ENCODE measurements around the gene DOCK11.

DNA sequence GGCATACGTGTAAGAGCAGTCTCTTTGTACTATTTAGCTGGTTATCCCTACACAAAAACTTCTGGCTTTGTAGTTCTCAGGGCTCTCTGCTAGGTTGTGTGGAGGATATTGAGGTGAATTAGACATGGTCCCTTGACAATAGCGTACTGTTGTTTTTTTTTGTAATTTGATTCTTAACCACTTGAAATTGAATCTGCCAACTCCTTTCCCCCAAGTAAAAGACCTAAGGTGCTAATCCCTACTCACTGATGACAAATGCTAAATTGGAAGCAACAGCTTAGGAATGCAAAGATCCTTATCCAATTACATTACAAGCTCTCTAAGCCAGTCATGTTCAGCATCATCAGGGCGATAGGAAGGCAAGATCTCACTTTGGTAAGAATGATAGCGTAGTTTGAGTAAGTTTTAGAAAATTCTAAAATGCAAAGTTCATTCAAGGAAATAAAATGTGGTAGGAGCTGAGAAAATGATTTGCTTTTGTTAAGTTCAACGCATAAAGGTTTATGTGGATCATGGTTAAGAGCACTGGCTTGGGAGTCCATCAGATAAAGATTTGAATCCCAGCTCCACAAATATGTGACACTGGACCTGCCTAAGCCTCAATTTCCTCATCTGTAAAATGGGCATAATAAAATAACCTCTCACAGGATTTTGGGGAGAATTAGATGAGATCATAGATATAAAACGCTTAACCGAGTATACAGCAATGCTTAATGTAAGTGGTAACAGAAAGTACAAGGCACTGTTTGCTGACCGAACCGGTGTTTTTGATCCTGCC, 39.3 kb downstream of the DOCK11 start:
- TF ChIP-seq POLR2AphosphoS5 (IDR thresholded peaks at IDR 0.05; ENCODE audit: borderline replicate concordance, low read depth, low read length) (no peak), EZH2 (IDR thresholded peaks at IDR 0.05) (no peak)
